AG04450 (cell line): ENCODE data around the gene SHB. TPM values are rescaled to one million over a fixed set of nuclear protein-coding genes. Genes with fewer than 3 reads are reported as not detected.

ENCODE experiments used
- CTCF ChIA-PET: fragments of 300-600, 350-600 bp; formaldehyde crosslinking; extraction: SDS; loops from one replicate; lab custom pipeline; 2022; ENCODE audit warnings: antibody characterized with exemption, inconsistent platforms; lab: Charles Lee
- POLR2A ChIA-PET: fragments of 350-600 bp; formaldehyde crosslinking; extraction: SDS; loops from one replicate; lab custom pipeline; 2021; ENCODE audit warnings: antibody characterized with exemption, inconsistent platforms; lab: Yijun Ruan, JAX
- DNase-seq: peaks from one replicate; pipeline ENCODE4 v3.0.0-alpha.2; 2011; ENCODE audit warnings: low read depth, low spot score
- H3K27ac ChIP-seq: one replicate; pipeline ENCODE4 v1.5.1; 2012; ENCODE audit warnings: low read depth, low read length, control low read depth
- H3K27me3 ChIP-seq: one replicate; pipeline ENCODE4 v1.6.0; 2012; ENCODE audit warnings: low read length; ENCODE audit not compliant: control insufficient read depth, insufficient read depth
- H3K4me3 ChIP-seq: 2 replicates; pipeline ENCODE4 v1.5.1; 2011; ENCODE audit warnings: mild to moderate bottlenecking, low read depth, low read length, control low read depth
- H3K9me3 ChIP-seq: 2 replicates; pipeline ENCODE4 v1.5.1; 2012; ENCODE audit warnings: low read length; ENCODE audit not compliant: control insufficient read depth, insufficient read depth
- CTCF ChIP-seq: IDR thresholded peaks from 2 replicates; pipeline ENCODE4 v1.5.1; 2011; ENCODE audit warnings: low read depth, low read length, control low read depth, inconsistent platforms
- polyA plus RNA-seq: library from polyadenylated mRNA; depleted of rRNA; stranded (reverse); fragments of >200 nt; gene quantifications from 2 replicates; pipeline ENCODE4 v1.2.3, GENCODE V29; 2011

The SHB gene
- polyA plus RNA-seq, 1 experiment, result 16.7 TPM

- TF ChIP-seq CTCF, result no peak
- no peak for DNase-seq
- ChIA-PET CTCF (no interaction called here), POLR2A (interaction anchor here (2.7 kb wide), 1 partner anchor 29 kb away, joined by 8 read pairs; no protein-coding TSS in a partner anchor)
- no peaks in the 10 kb centered on the region for H3K27me3 ChIP-seq
- no peak overlapping the region for H3K27ac ChIP-seq
- H3K9me3 ChIP-seq, result no peaks in the 10 kb centered on the region
- H3K4me3 ChIP-seq, result no peak overlapping the region
These were observed 31.1 kb downstream of the SHB start for GRCh38 chr9:38037981-38038306.

DNA sequence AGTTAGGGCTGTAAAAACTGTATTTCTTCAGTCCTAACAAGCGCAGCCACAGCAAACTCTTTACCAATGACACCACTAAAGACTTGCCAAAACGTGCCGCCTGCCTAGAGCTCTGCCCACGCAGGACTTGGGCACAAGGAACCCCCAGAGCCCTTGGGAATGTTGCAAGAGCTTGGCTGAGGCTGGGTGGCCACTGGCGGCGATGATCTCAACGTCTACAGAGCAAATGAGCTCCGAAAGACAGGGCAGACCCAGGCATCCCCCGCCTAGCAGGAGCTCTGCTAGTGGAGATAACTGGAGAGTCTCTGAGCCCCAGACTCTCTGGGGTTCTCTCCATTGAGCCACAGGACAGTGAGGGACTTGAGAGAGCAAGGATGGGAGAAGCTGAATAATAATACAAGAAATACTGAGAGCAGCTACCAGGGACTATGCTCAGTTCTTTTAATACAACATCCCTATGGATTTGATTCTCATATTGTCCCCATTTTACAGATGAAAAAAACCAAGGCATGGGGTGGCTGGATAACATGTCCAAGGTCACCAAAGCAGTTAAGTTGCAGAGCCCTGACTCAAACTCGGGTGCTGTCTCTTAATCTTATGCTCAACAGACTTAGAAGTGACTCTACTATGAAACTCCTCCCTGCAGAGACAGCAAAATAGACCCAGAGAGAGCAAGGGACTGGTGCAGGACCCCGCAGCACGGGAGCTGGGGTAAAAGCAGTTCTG is 32.5 kb downstream of the SHB start:
- no peak for TF ChIP-seq CTCF
- DNase-seq, result no peak
- no peak overlapping the region for H3K4me3 ChIP-seq
- ChIA-PET POLR2A (interaction anchor here (0.6 to 2.7 kb wide), 4 partner anchors 10 to 121 kb away, joined by 3 to 12 read pairs (median 6); no protein-coding TSS in a partner anchor), CTCF (interaction anchor here (1.2 kb wide), 1 partner anchor 15 kb away, joined by 3 read pairs; no protein-coding TSS in a partner anchor)
- no peaks in the 10 kb centered on the region for H3K9me3 ChIP-seq
- H3K27me3 ChIP-seq, result no peaks in the 10 kb centered on the region
- peak overlapping the region; percentile 82 for H3K27ac ChIP-seq

- no peak for TF ChIP-seq CTCF
- peak; percentile 41 for DNase-seq
- Histone ChIP-seq H3K9me3 (no peaks in the 10 kb centered on the region), H3K27ac (peak overlapping the region; percentile 82), H3K27me3 (no peaks in the 10 kb centered on the region), H3K4me3 (no peak overlapping the region)
- POLR2A ChIA-PET, result interaction anchor here (1.5 to 2.7 kb wide), 2 partner anchors 10 to 27 kb away, joined by 8 to 12 read pairs; no protein-coding TSS in a partner anchor
- CTCF ChIA-PET, result interaction anchor here (1.0 kb wide), 1 partner anchor 15 kb away, joined by 3 read pairs; no protein-coding TSS in a partner anchor
These were observed 33.2 kb downstream of the SHB start for GRCh38 chr9:38035873-38036272.

DNA sequence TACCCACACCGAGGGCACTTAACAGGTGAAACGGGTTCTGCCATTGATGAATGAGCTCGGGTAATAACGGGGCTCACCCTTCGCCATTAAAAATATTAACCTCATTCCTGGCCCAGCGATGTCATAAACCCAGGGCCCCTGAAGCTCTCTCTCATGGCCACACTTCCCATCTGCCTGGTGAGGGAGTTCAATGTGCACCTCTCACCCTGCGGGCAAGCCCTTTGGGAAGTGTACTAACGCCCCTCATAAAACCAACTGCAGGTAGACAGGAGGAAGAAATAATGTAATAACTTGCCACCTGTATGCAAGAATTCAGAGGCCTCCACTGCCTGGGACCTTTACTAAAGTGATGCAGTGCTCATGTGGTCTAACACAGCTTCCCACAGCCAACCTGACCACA is 35.1 kb downstream of the SHB start:
- no peak overlapping the region for H3K4me3 ChIP-seq
- H3K27me3 ChIP-seq, result no peaks in the 10 kb centered on the region
- DNase-seq, result no peak
- ChIA-PET POLR2A (no interaction called here), CTCF (interaction anchor here (1.2 to 1.3 kb wide), 2 partner anchors 10 to 120 kb away, joined by 3 to 4 read pairs; no protein-coding TSS in a partner anchor)
- H3K27ac ChIP-seq, result no peak overlapping the region
- no peaks in the 10 kb centered on the region for H3K9me3 ChIP-seq
- no peak for TF ChIP-seq CTCF
